Fibroblast of the conjunctiva (primary cell): ENCODE results near the gene VTN.

ENCODE experiments used
- DNase-seq: peaks from one replicate; pipeline ENCODE4 v3.0.0-alpha.2; 2010; ENCODE audit warnings: low read depth

The VTN gene

GRCh38 chr17:28370035-28370743 is at the start of gene VTN:
VTN (minus strand) TSS chr17:28370307; CDS start chr17:28370203, 104 bp downstream.
- no peak for DNase-seq

GRCh38 chr17:28416703-28417311 is 46.7 kb upstream of the VTN start:
- peak; percentile 36 for DNase-seq

DNA sequence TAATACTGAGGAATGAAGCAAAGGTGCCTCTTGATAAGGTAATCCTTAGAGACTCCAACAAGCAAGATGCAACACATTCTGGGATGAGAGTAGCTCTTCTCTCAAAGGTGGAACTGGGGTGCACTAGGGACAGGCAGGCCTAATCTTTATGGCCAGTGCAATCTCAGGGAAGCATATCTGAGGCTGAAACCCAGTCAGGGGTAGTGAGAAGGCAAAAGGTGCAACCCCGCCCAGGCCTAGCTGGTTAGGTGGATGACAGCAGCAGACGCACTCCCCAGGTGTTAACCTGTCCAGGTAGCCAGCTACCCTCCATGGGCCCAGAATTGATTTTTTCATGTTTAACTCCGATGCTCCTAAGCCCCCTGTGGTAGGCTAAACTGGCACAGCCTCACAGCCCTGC is 45.8 kb upstream of the VTN start:
- no peak for DNase-seq

GRCh38 chr17:28413804-28414203 is 43.7 kb upstream of the VTN start:
- DNase-seq = no peak

DNA sequence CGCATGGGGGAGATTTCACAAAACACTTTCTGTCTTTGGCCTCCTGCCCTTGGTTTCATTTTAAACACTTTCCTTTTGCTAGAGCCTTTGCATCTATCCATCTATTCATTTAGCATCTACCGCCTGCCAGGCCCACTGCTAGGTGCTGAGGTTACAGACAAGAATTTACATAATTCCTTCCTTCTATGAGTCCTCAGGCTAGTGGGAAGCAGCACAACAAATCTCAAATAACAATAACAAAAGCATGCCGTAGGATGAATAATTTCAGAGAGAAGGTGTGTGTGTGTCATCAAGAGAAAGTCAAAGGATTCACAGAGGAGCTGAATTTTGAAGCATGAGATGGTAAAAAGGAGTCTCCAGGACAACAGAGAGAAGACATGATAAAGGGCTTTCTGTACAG is 42.0 kb upstream of the VTN start:
- no peak for DNase-seq

DNA sequence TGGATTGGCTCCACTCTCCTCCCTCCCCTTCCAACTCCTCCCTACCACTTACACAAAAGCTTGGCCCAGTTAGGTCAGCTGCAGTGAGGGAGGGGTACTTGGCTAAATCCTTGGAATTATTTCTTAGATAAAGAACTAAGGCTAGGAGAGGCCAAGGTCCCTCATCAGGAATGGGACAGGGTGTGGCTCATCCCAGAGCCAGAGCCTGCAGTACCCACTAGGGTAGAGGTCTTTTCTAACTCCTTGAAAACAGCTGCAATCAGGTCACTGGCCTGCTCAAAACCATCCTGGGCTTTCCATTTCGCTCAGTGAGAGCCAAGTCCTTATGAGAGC is 37.8 kb upstream of the VTN start:
- DNase-seq = no peak

GRCh38 chr17:28407130-28407973 is 37.2 kb upstream of the VTN start:
- no peak for DNase-seq

DNA sequence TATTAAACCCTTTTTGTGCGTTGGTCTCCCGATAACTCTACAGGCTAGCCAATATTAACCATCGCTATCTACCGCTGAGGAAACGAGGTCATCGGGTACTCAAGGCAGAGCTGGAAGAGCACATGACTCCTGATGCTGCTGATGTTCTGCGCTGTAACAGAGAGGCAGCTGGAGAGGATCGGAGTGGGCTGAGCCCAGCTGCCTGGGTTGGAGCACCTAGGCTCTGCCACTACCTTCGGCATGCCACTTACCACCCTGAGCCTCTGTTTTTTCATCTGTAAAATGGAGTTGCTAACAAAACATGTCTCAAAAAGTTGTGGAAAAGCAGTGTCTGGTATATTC is 36.3 kb upstream of the VTN start:
- DNase-seq = no peak

DNA sequence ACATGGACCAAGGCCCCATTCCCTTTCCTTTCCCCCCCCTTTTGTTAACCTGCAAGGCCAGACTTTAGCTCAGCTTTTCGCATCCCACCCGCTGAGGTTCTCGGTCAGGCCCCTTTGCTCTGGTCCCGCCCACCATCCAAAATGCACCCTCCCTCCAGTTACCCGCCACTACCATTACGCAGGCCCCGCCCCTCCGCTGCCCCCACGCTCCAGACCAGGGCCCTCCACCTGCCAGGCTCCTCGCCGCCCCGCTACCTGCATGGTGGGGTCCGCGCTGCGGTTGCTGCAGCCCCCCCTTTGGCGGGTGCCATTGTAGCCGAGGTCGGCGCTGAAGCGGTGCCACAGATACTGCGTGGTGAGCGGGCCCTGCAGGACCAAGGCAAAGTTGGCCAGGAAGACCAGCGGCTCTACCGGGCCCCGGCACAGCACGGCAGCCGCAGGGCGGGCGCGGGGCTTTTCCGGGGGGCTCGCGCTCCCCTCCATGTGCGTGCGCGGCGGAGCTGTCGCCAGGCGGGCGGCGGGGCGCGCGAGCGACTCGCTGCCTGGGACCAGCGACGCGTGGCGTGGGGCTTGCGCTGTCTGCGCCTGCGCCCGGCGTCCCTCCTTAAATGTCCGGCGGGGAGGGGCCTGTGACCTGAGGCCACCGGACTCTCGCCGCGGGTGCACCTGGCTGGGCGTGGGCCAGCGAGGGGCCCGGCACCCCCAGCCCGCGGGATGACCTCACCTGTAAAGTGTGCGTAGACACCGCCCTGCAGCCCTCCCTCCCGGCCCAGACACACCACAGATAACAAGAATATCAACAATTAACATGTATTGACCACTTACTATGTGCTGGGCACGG is 35.7 kb upstream of the VTN start, which contains the start of gene SLC46A1:
Gene SLC46A1 (minus strand): TSS at position 581 of the 841 bp plus-strand sequence. CDS start 98 bp downstream, at position 483.
- DNase-seq = no peak

DNA sequence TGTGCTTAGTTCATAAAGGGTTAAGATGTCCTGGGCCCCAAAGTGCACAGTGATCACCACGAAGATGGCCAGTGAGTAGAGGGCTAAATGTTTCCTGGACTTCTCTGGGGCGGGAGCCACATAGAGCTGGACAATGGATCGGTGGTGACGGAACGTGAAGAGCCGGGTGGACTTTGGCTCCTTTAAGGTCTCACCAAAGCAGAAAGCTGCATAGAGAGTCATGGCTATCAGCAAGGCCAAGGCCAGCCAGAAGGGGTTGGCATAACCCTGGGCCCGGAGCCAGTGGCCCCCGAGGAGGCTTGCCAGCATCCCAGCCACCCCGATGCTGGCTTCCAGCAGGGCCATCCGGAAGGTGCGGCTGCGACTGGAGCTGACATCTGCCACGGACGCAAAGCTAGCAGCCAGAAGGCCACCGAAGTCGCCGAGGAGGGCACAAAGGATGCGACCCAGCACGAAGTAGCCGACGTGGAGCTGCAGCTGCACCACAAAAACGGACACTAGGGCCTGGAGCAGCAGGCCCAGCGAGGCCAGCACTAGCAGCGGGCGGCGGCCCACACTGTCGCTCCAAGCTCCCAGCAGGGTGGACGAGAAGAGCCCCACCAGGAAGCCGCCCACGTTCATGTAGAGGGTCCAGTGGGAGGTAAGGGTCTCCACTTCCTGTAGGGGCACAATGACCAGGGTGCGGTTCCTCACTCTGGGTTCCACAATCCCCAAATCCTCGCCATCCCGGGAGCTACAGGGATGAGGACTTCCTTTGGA is 34.9 kb upstream of the VTN start:
- DNase-seq = no peak

DNA sequence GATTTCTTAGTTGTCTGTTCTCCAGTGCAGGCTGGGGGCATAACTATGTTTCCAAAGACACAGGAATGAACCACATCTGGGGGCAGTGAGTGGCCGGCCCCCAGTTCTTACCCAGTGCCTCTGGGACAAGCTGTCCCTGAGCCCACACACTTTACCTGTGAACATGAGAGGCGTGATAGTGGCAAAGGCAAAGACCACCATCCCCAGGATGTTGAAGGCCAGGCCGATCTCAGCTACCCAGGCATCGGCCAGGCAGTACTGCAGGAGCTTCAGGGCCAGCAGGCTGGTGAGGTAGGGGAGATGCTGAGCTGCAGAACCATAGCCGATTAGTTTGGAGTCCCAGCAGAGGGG is 34.3 kb upstream of the VTN start:
- no peak for DNase-seq

DNA sequence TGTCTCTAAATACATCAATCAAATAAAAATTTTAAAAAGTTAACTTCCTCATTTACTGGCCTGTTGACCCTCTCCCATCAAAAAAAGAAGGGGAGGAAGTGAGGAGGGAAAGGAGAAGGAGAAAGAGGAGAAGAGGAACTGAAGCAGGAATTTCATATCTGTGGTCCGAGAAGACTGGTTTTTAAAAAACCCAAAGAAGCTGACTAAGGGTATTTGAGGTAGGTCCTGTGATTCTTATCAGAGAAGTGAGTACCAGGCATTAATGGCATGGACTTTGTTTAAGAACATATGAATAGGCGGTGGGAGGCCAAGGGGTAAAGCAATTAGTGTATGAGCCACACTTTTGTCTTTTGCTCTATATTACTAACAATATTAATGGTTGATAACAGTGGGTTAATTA is 33.9 kb upstream of the VTN start:
- no peak for DNase-seq

GRCh38 chr17:28402844-28403243 is 32.7 kb upstream of the VTN start:
- no peak for DNase-seq

DNA sequence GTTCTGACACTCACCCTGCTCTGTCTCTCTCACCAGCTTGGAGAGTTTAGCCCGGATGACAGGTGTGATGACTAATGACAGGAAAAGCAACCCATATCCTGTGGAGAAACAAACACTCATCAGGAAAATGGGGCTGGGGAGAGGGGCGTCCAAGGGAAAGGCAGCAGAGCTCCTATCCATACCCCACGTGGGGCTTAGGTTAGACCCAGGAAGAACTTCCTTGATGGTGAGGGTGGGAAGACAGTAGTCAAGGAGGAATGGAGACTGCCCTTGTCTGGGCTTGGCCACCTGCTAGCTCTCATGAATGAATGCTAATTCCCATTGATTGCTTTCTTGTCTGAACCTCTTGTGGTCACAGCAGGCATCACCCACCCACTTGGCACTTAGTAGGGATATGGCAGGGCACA is 32.1 kb upstream of the VTN start:
- DNase-seq = no peak

- DNase-seq = no peak
These were observed 29.7 kb upstream of the VTN start for GRCh38 chr17:28399808-28400207.

DNA sequence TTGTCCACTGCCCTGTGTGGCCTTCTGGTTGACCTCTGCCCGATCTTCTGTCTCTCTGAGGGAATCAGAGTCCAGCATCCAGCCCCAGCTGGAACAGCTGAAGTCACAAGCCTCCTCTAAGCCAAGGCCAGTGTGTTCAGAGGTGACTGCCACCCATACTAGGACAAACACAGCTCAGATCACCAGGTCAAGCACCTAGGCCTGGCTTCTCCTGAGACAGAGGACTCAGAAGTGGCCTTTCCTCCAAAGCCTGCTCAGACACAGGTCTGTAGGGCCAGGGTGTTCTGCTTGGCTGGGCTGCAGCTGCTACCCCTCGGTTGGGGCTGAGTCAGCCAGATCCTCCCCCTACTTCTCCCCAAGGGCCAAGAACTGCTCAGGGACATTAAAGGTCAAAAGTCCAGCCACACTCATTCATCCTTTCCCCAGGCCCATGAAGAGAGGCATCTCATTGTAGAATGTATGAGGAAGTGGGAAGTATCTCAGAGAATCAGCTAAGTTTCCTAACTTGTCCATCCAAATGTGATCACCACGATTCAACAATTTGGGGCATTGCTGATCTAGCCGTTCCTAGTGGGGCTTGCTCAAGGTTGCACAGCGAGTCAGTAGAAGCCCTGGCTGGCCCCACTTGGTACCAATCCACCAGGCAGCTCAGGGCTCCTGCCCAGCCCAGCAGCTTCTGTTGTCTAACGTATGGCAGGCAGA is 28.3 kb upstream of the VTN start:
- DNase-seq = no peak

DNA sequence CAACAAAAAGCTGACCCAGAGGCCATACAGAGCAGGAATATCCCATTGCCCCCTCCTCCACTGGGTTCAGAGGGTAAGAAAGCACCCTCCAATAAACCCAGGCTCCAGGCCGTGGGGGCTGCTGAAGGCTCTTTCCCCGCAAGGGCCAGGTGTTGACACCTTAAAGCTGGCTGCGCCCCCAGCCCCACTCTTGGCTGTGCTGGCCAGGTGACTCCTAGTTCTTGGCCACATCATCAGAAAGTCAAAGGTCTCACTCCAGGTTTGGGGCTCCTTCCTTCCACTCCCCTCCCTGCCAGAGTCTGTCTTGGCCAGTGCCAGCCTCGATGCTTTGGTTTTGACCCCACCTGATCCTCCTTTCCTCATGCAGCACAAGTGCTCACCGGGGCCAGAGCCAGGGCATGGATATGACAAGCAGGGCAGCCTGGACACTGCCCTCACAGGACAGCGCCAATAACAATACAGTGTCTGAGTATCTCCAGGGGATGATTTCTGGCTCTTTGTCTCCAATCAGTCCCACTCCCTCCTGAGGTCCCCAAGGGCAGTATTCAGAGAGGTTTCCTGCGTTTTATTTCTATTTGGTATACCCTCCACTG is 27.7 kb upstream of the VTN start:
- no peak for DNase-seq

- DNase-seq = no peak
These were observed 27.2 kb upstream of the VTN start for GRCh38 chr17:28397275-28397674.

- DNase-seq = no peak
These were observed 26.6 kb upstream of the VTN start for GRCh38 chr17:28396635-28397239.

GRCh38 chr17:28395968-28396367 is 25.9 kb upstream of the VTN start:
- no peak for DNase-seq
